GM23338 (cell line): ENCODE results near the gene C1orf174. TPM values are rescaled to one million over a fixed set of nuclear protein-coding genes. Genes with fewer than 3 reads are reported as not detected.

ENCODE experiments used
- ATAC-seq: fragments of 200-7000 bp; cut with Tn5 transposase; 3 replicates; pipeline ENCODE4 v1.9.1; 2020
- DNase-seq: peaks from one replicate; pipeline ENCODE4 v3.0.0-alpha.2; 2015; ENCODE audit warnings: low spot score
- H2AFZ ChIP-seq: fragments of 200-600 bp; sonication (generic); 2 replicates; pipeline ENCODE4 v1.8.0; 2016; ENCODE audit warnings: antibody characterized with exemption, mild to moderate bottlenecking, moderate library complexity
- H3F3A ChIP-seq: fragments of 200-600 bp; sonication (generic); replicated peaks from 2 replicates; pipeline ENCODE4 v1.8.0; 2017; ENCODE audit warnings: antibody characterized with exemption, mixed run types, low read depth
- H3K27ac ChIP-seq: fragments of 200-600 bp; sonication (generic); 2 replicates; pipeline ENCODE4 v1.6.1; 2016; ENCODE audit warnings: low read depth
- H3K27me3 ChIP-seq: fragments of 200-600 bp; sonication (generic); 2 replicates; pipeline ENCODE4 v1.8.0; 2016; ENCODE audit warnings: mild to moderate bottlenecking, mixed run types, moderate library complexity; ENCODE audit not compliant: insufficient read depth
- H3K36me3 ChIP-seq: fragments of 200-600 bp; sonication (generic); 2 replicates; pipeline ENCODE4 v1.8.0; 2016; ENCODE audit warnings: mild to moderate bottlenecking; ENCODE audit not compliant: insufficient read depth
- H3K4me1 ChIP-seq: fragments of 200-600 bp; sonication (generic); 2 replicates; pipeline ENCODE4 v1.8.0; 2016; ENCODE audit warnings: mild to moderate bottlenecking, moderate library complexity; ENCODE audit not compliant: insufficient read depth
- H3K4me2 ChIP-seq: fragments of 200-600 bp; sonication (generic); 2 replicates; pipeline ENCODE4 v1.7.1; 2017; ENCODE audit warnings: mixed run types
- H3K4me3 ChIP-seq: fragments of 200-600 bp; sonication (generic); 2 replicates; pipeline ENCODE4 v1.6.1; 2016; ENCODE audit warnings: mixed run types
- H3K79me2 ChIP-seq: fragments of 200-600 bp; sonication (generic); replicated peaks from 2 replicates; pipeline ENCODE4 v1.8.0; 2017; ENCODE audit warnings: mild to moderate bottlenecking; ENCODE audit not compliant: insufficient read depth
- H3K9me2 ChIP-seq: fragments of 200-600 bp; sonication (generic); 2 replicates; pipeline ENCODE4 v1.8.0; 2017; ENCODE audit not compliant: insufficient read depth
- H4K20me1 ChIP-seq: fragments of 200-600 bp; sonication (generic); replicated peaks from 2 replicates; pipeline ENCODE4 v1.8.0; 2017; ENCODE audit warnings: mild to moderate bottlenecking; ENCODE audit not compliant: insufficient read depth
- H3K27ac Mint-ChIP-seq: 2 replicates; pipeline ENCODE4 v1.8.0; 2020; ENCODE audit warnings: inconsistent platforms, mild to moderate bottlenecking, moderate library complexity, mixed read lengths
- H3K27me3 Mint-ChIP-seq: 3 replicates; pipeline ENCODE4 v1.8.0; 2022; ENCODE audit warnings: low read depth, mild to moderate bottlenecking, moderate library complexity, mixed read lengths, inconsistent platforms; ENCODE audit not compliant: insufficient read depth, poor library complexity
- H3K36me3 Mint-ChIP-seq: 3 replicates; pipeline ENCODE4 v1.8.0; 2021; ENCODE audit warnings: low read depth, mild to moderate bottlenecking, inconsistent platforms, moderate library complexity, mixed read lengths
- H3K4me1 Mint-ChIP-seq: 3 replicates; pipeline ENCODE4 v1.8.0; 2020; ENCODE audit warnings: mild to moderate bottlenecking, inconsistent platforms, mixed read lengths
- H3K4me3 Mint-ChIP-seq: 3 replicates; pipeline ENCODE4 v1.8.0; 2021; ENCODE audit warnings: moderate library complexity, mild to moderate bottlenecking, inconsistent platforms, mixed read lengths
- H3K9me3 Mint-ChIP-seq: 3 replicates; pipeline ENCODE4 v1.8.0; 2020; ENCODE audit warnings: moderate library complexity, mild to moderate bottlenecking, inconsistent platforms, mixed read lengths
- CREB1 ChIP-seq: fragments of 250-450 bp; sonication (Bioruptor Pico); IDR thresholded peaks from 2 replicates; pipeline ENCODE4 v1.5.0; 2020; ENCODE audit warnings: low read depth, mild to moderate bottlenecking, moderate library complexity
- EZH2 ChIP-seq: fragments of 200-600 bp; sonication (generic); IDR thresholded peaks from one replicate; pipeline ENCODE4 v1.8.0; 2017; ENCODE audit warnings: antibody characterized with exemption, mild to moderate bottlenecking, low read depth; ENCODE audit not compliant: unreplicated experiment
- EZH2phosphoT487 ChIP-seq: fragments of 200-600 bp; sonication (generic); IDR thresholded peaks from one replicate; pipeline ENCODE4 v1.8.1; 2018; ENCODE audit warnings: antibody characterized with exemption; ENCODE audit not compliant: unreplicated experiment
- JUNB ChIP-seq: IDR thresholded peaks from one replicate; pipeline ENCODE4 v1.6.1; 2016; ENCODE audit warnings: antibody characterized with exemption; ENCODE audit not compliant: unreplicated experiment
- NANOG ChIP-seq: IDR thresholded peaks from 2 replicates; pipeline ENCODE4 v1.6.1; 2016; ENCODE audit warnings: antibody characterized with exemption, borderline replicate concordance
- POLR2AphosphoS5 ChIP-seq: IDR thresholded peaks from 2 replicates; pipeline ENCODE4 v1.6.1; 2016; ENCODE audit warnings: antibody characterized with exemption, low read depth
- STAT1 ChIP-seq: IDR thresholded peaks from one replicate; pipeline ENCODE4 v1.6.1; 2016; ENCODE audit warnings: antibody characterized with exemption; ENCODE audit not compliant: unreplicated experiment
- ZNF114 ChIP-seq: fragments of 250-450 bp; sonication (Bioruptor Pico); IDR thresholded peaks from 2 replicates; pipeline ENCODE4 v1.5.0; 2020; ENCODE audit warnings: mild to moderate bottlenecking, moderate library complexity
- ZNF331 ChIP-seq: fragments of 250-450 bp; sonication (Bioruptor Pico); IDR thresholded peaks from 2 replicates; pipeline ENCODE4 v1.5.0; 2020; ENCODE audit warnings: low read depth, mild to moderate bottlenecking, moderate library complexity
- ZNF462 ChIP-seq: fragments of 250-450 bp; sonication (Bioruptor Pico); IDR thresholded peaks from 2 replicates; pipeline ENCODE4 v1.5.0; 2020; ENCODE audit warnings: mild to moderate bottlenecking, moderate library complexity
- polyA plus RNA-seq: library from polyadenylated mRNA; unstranded; fragments of >200 nt; fragmentation: Nextera tagmentation; extraction: Ambion mirVana; gene quantifications from 2 replicates; pipeline ENCODE4 v1.2.1, GENCODE V29; 2016
- total RNA-seq: library from RNA; depleted of rRNA; stranded (reverse); fragments of >200 nt; shearing (Covaris generic); gene quantifications from 2 replicates; pipeline ENCODE4 v1.2.3, GENCODE V29; 2014
- TF ChIP-seq, protein P1 (sequence below): IDR thresholded peaks from one replicate; pipeline ENCODE4 v1.6.1; 2018; ENCODE audit warnings: antibody characterized with exemption; ENCODE audit not compliant: unreplicated experiment
- TF ChIP-seq, protein P2 (sequence below), 2 experiments: fragments of 200-600 bp in 1 of 2; sonication (generic) in 1 of 2; conservative IDR thresholded peaks; 2 replicates each; pipeline versions ENCODE4 v1.5.1 to v1.6.1; 2016 to 2017; ENCODE audit warnings: antibody characterized with exemption in 2 of 2, low read depth in 2 of 2, mild to moderate bottlenecking in 2 of 2, moderate library complexity in 1 of 2
- TF ChIP-seq, protein P3 (sequence below): IDR thresholded peaks from 2 replicates; pipeline ENCODE4 v1.6.1; 2016; ENCODE audit warnings: antibody characterized with exemption

The C1orf174 gene
- total and polyA plus RNA-seq, 2 experiments from 2014 or later, result 28.5 to 28.7 TPM

DNA sequence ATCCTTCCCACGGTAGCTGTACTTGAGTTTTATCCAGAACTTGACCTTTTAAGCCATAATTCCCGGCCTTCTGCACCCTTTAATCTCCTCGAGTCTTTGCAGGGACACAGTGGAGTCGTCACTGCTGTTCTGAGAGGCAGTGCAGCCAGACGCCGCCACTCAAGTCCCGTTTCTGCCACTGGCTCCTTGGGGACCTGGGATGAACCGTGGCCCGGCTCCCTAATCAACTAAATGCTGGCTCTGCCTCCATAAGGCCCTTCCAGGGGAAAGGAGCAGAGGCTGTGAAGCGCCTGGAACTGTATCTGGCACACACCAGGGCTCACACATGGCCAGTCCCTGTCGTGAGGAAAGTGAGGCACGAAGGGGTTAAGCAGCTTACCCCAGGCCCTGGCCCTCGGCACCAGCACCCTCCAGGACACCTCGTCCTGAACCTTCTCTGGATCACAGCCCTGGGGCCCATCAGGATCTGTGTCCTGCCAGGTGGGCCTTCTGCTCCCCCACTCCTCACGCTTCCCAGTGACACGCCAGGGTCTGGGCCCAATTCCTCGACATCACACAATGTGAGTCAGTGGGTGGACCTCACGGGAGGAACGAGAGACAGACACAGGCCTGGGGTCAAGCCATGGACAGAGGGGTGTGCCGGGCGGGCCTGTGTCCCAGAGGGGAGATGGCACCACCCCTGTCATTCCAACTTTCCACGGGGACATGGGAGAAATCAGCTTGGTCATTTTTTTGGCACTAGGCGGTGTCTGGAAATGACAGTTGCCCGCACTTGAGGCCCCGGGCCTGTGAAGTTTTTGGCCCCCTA is 23.5 kb upstream of the C1orf174 start:
- TF ChIP-seq, protein P1, sequence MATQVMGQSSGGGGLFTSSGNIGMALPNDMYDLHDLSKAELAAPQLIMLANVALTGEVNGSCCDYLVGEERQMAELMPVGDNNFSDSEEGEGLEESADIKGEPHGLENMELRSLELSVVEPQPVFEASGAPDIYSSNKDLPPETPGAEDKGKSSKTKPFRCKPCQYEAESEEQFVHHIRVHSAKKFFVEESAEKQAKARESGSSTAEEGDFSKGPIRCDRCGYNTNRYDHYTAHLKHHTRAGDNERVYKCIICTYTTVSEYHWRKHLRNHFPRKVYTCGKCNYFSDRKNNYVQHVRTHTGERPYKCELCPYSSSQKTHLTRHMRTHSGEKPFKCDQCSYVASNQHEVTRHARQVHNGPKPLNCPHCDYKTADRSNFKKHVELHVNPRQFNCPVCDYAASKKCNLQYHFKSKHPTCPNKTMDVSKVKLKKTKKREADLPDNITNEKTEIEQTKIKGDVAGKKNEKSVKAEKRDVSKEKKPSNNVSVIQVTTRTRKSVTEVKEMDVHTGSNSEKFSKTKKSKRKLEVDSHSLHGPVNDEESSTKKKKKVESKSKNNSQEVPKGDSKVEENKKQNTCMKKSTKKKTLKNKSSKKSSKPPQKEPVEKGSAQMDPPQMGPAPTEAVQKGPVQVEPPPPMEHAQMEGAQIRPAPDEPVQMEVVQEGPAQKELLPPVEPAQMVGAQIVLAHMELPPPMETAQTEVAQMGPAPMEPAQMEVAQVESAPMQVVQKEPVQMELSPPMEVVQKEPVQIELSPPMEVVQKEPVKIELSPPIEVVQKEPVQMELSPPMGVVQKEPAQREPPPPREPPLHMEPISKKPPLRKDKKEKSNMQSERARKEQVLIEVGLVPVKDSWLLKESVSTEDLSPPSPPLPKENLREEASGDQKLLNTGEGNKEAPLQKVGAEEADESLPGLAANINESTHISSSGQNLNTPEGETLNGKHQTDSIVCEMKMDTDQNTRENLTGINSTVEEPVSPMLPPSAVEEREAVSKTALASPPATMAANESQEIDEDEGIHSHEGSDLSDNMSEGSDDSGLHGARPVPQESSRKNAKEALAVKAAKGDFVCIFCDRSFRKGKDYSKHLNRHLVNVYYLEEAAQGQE, result no peak
- TF ChIP-seq ZNF462 (CRISPR knock-in tag) (no peak), NANOG (no peak), EZH2phosphoT487 (no peak), CREB1 (CRISPR knock-in tag) (no peak), JUNB (no peak), STAT1 (no peak), POLR2AphosphoS5 (no peak), ZNF114 (CRISPR knock-in tag) (no peak), EZH2 (no peak), ZNF331 (CRISPR knock-in tag) (no peak)
- TF ChIP-seq, protein P2, sequence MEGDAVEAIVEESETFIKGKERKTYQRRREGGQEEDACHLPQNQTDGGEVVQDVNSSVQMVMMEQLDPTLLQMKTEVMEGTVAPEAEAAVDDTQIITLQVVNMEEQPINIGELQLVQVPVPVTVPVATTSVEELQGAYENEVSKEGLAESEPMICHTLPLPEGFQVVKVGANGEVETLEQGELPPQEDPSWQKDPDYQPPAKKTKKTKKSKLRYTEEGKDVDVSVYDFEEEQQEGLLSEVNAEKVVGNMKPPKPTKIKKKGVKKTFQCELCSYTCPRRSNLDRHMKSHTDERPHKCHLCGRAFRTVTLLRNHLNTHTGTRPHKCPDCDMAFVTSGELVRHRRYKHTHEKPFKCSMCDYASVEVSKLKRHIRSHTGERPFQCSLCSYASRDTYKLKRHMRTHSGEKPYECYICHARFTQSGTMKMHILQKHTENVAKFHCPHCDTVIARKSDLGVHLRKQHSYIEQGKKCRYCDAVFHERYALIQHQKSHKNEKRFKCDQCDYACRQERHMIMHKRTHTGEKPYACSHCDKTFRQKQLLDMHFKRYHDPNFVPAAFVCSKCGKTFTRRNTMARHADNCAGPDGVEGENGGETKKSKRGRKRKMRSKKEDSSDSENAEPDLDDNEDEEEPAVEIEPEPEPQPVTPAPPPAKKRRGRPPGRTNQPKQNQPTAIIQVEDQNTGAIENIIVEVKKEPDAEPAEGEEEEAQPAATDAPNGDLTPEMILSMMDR (conservative IDR thresholded peaks at IDR 0.05; ENCODE audit: low read depth in 2 of 2), result no peak
- TF ChIP-seq, protein P3, sequence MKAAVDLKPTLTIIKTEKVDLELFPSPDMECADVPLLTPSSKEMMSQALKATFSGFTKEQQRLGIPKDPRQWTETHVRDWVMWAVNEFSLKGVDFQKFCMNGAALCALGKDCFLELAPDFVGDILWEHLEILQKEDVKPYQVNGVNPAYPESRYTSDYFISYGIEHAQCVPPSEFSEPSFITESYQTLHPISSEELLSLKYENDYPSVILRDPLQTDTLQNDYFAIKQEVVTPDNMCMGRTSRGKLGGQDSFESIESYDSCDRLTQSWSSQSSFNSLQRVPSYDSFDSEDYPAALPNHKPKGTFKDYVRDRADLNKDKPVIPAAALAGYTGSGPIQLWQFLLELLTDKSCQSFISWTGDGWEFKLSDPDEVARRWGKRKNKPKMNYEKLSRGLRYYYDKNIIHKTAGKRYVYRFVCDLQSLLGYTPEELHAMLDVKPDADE, result no peak
- DNase-seq (no peak), ATAC-seq (no peak)
- no peaks in the 10 kb centered on the region for H3K9me2 ChIP-seq
- peaks cover 3% of the 10 kb centered on the region; the same call in 2 of the 3 replicates for H3K36me3 Mint-ChIP-seq
- no peaks in the 10 kb centered on the region for H3K4me1 ChIP-seq
- no peak overlapping the region for H3K27ac Mint-ChIP-seq
- H3K4me3 Mint-ChIP-seq, result no peak overlapping the region
- no peaks in the 10 kb centered on the region for H4K20me1 ChIP-seq
- peaks cover 69% of the 10 kb centered on the region for H3K9me3 Mint-ChIP-seq
- H3F3A ChIP-seq, result no peaks in the 10 kb centered on the region
- H3K27ac ChIP-seq, result no peak overlapping the region
- no peaks in the 10 kb centered on the region for H3K27me3 ChIP-seq
- peaks cover 9% of the 10 kb centered on the region for H3K36me3 ChIP-seq
- H2AFZ ChIP-seq, result no peak overlapping the region
- H3K4me2 ChIP-seq, result no peak overlapping the region
- H3K79me2 ChIP-seq, result no peaks in the 10 kb centered on the region
- H3K4me3 ChIP-seq, result no peak overlapping the region
- no peaks in the 10 kb centered on the region for H3K4me1 Mint-ChIP-seq
- H3K27me3 Mint-ChIP-seq, result peaks cover 5% of the 10 kb centered on the region
